ENCODE results near the gene DZIP1L.
A peak's percentile ranks its signal among the peaks of the same experiment; 100 is the strongest.

The DZIP1L gene

GRCh38 chr3:138135833-138136194 lies 20.4 kb upstream of the DZIP1L start:
- Histone ChIP-seq H3K27ac (ENCODE audit: low read length) (no peak overlapping the region), H3K4me3 (ENCODE audit: low read length) (no peak overlapping the region), H3K4me1 (ENCODE audit: control insufficient read depth, insufficient read depth, low read length) (no peaks in the 10 kb centered on the region), H3K9me3 (ENCODE audit: control insufficient read depth, insufficient read depth, low read length) (no peaks in the 10 kb centered on the region), H3K27me3 (ENCODE audit: control insufficient read depth, insufficient read depth, low read length) (no peaks in the 10 kb centered on the region), H3K36me3 (ENCODE audit: control insufficient read depth, insufficient read depth, low read length) (no peaks in the 10 kb centered on the region)
- whole genome bisulfite sequencing (ENCODE audit: insufficient coverage, insufficient read length) = no CpG with 5 or more reads among the region's 2 CpGs
- DNase-seq (ENCODE audit: low read depth, low spot score) = no peak

- Histone ChIP-seq H3K36me3 (ENCODE audit: control insufficient read depth, insufficient read depth, low read length) (no peaks in the 10 kb centered on the region), H3K9me3 (ENCODE audit: control insufficient read depth, insufficient read depth, low read length) (no peaks in the 10 kb centered on the region), H3K4me1 (ENCODE audit: control insufficient read depth, insufficient read depth, low read length) (no peaks in the 10 kb centered on the region), H3K27ac (ENCODE audit: low read length) (no peak overlapping the region), H3K4me3 (ENCODE audit: low read length) (no peak overlapping the region), H3K27me3 (ENCODE audit: control insufficient read depth, insufficient read depth, low read length) (no peaks in the 10 kb centered on the region)
- WGBS (ENCODE audit: insufficient coverage, insufficient read length) = no CpG with 5 or more reads among the region's 3 CpGs
- DNase-seq (ENCODE audit: low read depth, low spot score) = no peak
Observed at GRCh38 chr3:138135146-138135832, 19.9 kb upstream of the DZIP1L start.

GRCh38 chr3:138132239-138132638 lies 16.8 kb upstream of the DZIP1L start, which contains the start of gene A4GNT:
Gene A4GNT (minus strand): TSS chr3:138132390. CDS start chr3:138131256, 1,134 bp downstream.
- no CpG with 5 or more reads among the region's 1 CpG for WGBS (ENCODE audit: insufficient coverage, insufficient read length)
- no peaks in the 10 kb centered on the region for H3K9me3 ChIP-seq (ENCODE audit: control insufficient read depth, insufficient read depth, low read length)

GRCh38 chr3:138127636-138128365 lies 12.4 kb upstream of the DZIP1L start:
- Histone ChIP-seq H3K27me3 (ENCODE audit: control insufficient read depth, insufficient read depth, low read length) (no peaks in the 10 kb centered on the region), H3K27ac (ENCODE audit: low read length) (no peak overlapping the region), H3K9me3 (ENCODE audit: control insufficient read depth, insufficient read depth, low read length) (no peaks in the 10 kb centered on the region; the same call in 1 of the 2 replicates), H3K4me1 (ENCODE audit: control insufficient read depth, insufficient read depth, low read length) (no peaks in the 10 kb centered on the region), H3K36me3 (ENCODE audit: control insufficient read depth, insufficient read depth, low read length) (no peaks in the 10 kb centered on the region), H3K4me3 (ENCODE audit: low read length) (no peak overlapping the region)
- no peak for DNase-seq (ENCODE audit: low read depth, low spot score)
- WGBS (ENCODE audit: insufficient coverage, insufficient read length) = no CpG with 5 or more reads among the region's 1 CpG

More at GRCh38 chr3:138132239-138132638, 16.8 kb upstream of the DZIP1L start, which contains the start of gene A4GNT:
- no peak for DNase-seq (ENCODE audit: low read depth, low spot score)
- no peak within 1 kb of the TSS for H3K27ac ChIP-seq (ENCODE audit: low read length)
- H3K36me3 ChIP-seq (ENCODE audit: control insufficient read depth, insufficient read depth, low read length) = no peaks in the 10 kb centered on the region
- H3K4me1 ChIP-seq (ENCODE audit: control insufficient read depth, insufficient read depth, low read length) = no peaks in the 10 kb centered on the region
- H3K27me3 ChIP-seq (ENCODE audit: control insufficient read depth, insufficient read depth, low read length) = no peaks in the 10 kb centered on the region
- no peak within 1 kb of the TSS for H3K4me3 ChIP-seq (ENCODE audit: low read length)

GRCh38 chr3:138125548-138126221 lies 10.3 kb upstream of the DZIP1L start:
- Histone ChIP-seq H3K27me3 (ENCODE audit: control insufficient read depth, insufficient read depth, low read length) (no peaks in the 10 kb centered on the region), H3K4me1 (ENCODE audit: control insufficient read depth, insufficient read depth, low read length) (no peaks in the 10 kb centered on the region), H3K36me3 (ENCODE audit: control insufficient read depth, insufficient read depth, low read length) (no peaks in the 10 kb centered on the region), H3K4me3 (ENCODE audit: low read length) (no peak overlapping the region), H3K27ac (ENCODE audit: low read length) (no peak overlapping the region), H3K9me3 (ENCODE audit: control insufficient read depth, insufficient read depth, low read length) (no peaks in the 10 kb centered on the region; the same call in 1 of the 2 replicates)
- WGBS (ENCODE audit: insufficient coverage, insufficient read length) = no CpG with 5 or more reads among the region's 5 CpGs
- DNase-seq (ENCODE audit: low read depth, low spot score) = no peak

GRCh38 chr3:138124706-138125355 lies 9.4 kb upstream of the DZIP1L start:
- no peak overlapping the region for H3K27ac ChIP-seq (ENCODE audit: low read length)
- no CpG with 5 or more reads among the region's 10 CpGs for WGBS (ENCODE audit: insufficient coverage, insufficient read length)
- no peaks in the 10 kb centered on the region; the same call in 1 of the 2 replicates for H3K9me3 ChIP-seq (ENCODE audit: control insufficient read depth, insufficient read depth, low read length)

GRCh38 chr3:138124188-138124587 lies 8.8 kb upstream of the DZIP1L start:
- Histone ChIP-seq H3K27me3 (ENCODE audit: control insufficient read depth, insufficient read depth, low read length) (no peaks in the 10 kb centered on the region), H3K4me3 (ENCODE audit: low read length) (no peak overlapping the region), H3K9me3 (ENCODE audit: control insufficient read depth, insufficient read depth, low read length) (no peaks in the 10 kb centered on the region; the same call in 1 of the 2 replicates), H3K4me1 (ENCODE audit: control insufficient read depth, insufficient read depth, low read length) (no peaks in the 10 kb centered on the region), H3K27ac (ENCODE audit: low read length) (no peak overlapping the region), H3K36me3 (ENCODE audit: control insufficient read depth, insufficient read depth, low read length) (no peaks in the 10 kb centered on the region)
- DNase-seq (ENCODE audit: low read depth, low spot score) = no peak
- no CpG with 5 or more reads among the region's 6 CpGs for WGBS (ENCODE audit: insufficient coverage, insufficient read length)

More at GRCh38 chr3:138124706-138125355, 9.4 kb upstream of the DZIP1L start:
- Histone ChIP-seq H3K36me3 (ENCODE audit: control insufficient read depth, insufficient read depth, low read length) (no peaks in the 10 kb centered on the region), H3K4me3 (ENCODE audit: low read length) (no peak overlapping the region), H3K27me3 (ENCODE audit: control insufficient read depth, insufficient read depth, low read length) (no peaks in the 10 kb centered on the region), H3K4me1 (ENCODE audit: control insufficient read depth, insufficient read depth, low read length) (no peaks in the 10 kb centered on the region)
- no peak for DNase-seq (ENCODE audit: low read depth, low spot score)

GRCh38 chr3:138119423-138119766 lies 4.0 kb upstream of the DZIP1L start:
- no peaks in the 10 kb centered on the region for H3K36me3 ChIP-seq (ENCODE audit: control insufficient read depth, insufficient read depth, low read length)
- no peak for DNase-seq (ENCODE audit: low read depth, low spot score)
- WGBS (ENCODE audit: insufficient coverage, insufficient read length) = no CpG with 5 or more reads among the region's 4 CpGs
- no peaks in the 10 kb centered on the region for H3K9me3 ChIP-seq (ENCODE audit: control insufficient read depth, insufficient read depth, low read length)
- H3K27ac ChIP-seq (ENCODE audit: low read length) = no peak overlapping the region
- H3K4me1 ChIP-seq (ENCODE audit: control insufficient read depth, insufficient read depth, low read length) = no peaks in the 10 kb centered on the region; the same call in 1 of the 2 replicates
- H3K27me3 ChIP-seq (ENCODE audit: control insufficient read depth, insufficient read depth, low read length) = no peaks in the 10 kb centered on the region
- no peak overlapping the region for H3K4me3 ChIP-seq (ENCODE audit: low read length)

GRCh38 chr3:138118612-138119422 lies 3.4 kb upstream of the DZIP1L start:
- no peaks in the 10 kb centered on the region for H3K27me3 ChIP-seq (ENCODE audit: control insufficient read depth, insufficient read depth, low read length)
- WGBS (ENCODE audit: insufficient coverage, insufficient read length) = no CpG with 5 or more reads among the region's 8 CpGs

More at GRCh38 chr3:138118612-138119422, 3.4 kb upstream of the DZIP1L start:
- peak; percentile 82 for DNase-seq (ENCODE audit: low read depth, low spot score)
- no peak overlapping the region for H3K27ac ChIP-seq (ENCODE audit: low read length)
- no peaks in the 10 kb centered on the region for H3K36me3 ChIP-seq (ENCODE audit: control insufficient read depth, insufficient read depth, low read length)
- peaks cover 3% of the 10 kb centered on the region for H3K4me1 ChIP-seq (ENCODE audit: control insufficient read depth, insufficient read depth, low read length)
- no peak overlapping the region for H3K4me3 ChIP-seq (ENCODE audit: low read length)
- H3K9me3 ChIP-seq (ENCODE audit: control insufficient read depth, insufficient read depth, low read length) = no peaks in the 10 kb centered on the region
